Gastrocnemius medialis (tissue), 4 donors: Measurements from ENCODE around the gene ZC3H12C.

ENCODE experiments used
- POLR2A ChIP-seq, 2 donors: fragments of 450-650 bp; IDR thresholded peaks; one replicate each; pipeline ENCODE4 v1.6.1; 2017; ENCODE audit warnings: antibody characterized with exemption in 2 of 2, mild to moderate bottlenecking in 2 of 2, moderate library complexity in 2 of 2
- TF ChIP-seq, protein P1 (sequence below), 5 experiments: fragments of 450-650 bp in 3 of 5; fragments of 200-600 bp in 2 of 5; sonication (generic) in 2 of 5; IDR thresholded peaks in 4 of 5; conservative IDR thresholded peaks in 1 of 5; 1 replicate in 4 of 5; 2 replicates in 1 of 5; pipeline ENCODE4 v1.5.1; 2016 to 2019; ENCODE audit warnings: antibody characterized with exemption in 5 of 5, mild to moderate bottlenecking in 3 of 5, moderate library complexity in 3 of 5

DNA sequence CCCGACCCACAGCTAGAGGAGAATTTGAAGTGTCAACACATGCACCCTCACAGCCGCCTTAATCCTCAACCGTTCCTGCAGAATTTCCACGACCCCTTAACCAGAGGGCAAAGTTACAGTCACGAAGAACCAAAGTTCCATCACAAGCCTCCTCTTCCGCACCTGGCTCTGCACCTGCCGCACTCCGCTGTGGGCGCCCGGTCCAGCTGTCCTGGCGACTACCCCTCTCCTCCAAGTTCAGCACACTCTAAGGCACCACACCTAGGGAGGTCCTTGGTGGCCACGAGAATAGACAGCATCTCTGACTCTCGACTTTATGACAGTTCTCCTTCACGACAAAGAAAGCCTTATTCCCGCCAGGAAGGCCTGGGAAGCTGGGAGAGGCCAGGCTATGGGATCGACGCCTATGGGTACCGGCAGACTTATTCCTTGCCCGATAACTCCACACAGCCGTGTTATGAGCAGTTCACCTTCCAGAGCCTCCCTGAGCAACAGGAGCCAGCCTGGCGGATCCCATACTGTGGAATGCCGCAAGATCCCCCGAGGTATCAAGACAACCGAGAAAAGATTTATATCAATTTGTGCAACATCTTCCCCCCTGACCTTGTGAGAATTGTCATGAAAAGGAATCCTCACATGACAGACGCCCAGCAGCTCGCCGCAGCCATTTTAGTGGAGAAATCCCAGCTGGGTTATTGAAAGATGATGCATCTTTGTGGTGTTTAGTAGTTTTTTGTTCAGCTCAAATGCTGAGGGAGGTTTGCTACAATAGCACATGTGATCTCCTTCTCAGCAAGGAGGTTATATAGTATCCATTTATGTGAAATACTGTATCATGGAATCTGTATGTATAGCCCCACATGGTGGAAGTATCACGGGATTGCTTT is 72.1 kb downstream of the ZC3H12C start:
- TF ChIP-seq, protein P1, sequence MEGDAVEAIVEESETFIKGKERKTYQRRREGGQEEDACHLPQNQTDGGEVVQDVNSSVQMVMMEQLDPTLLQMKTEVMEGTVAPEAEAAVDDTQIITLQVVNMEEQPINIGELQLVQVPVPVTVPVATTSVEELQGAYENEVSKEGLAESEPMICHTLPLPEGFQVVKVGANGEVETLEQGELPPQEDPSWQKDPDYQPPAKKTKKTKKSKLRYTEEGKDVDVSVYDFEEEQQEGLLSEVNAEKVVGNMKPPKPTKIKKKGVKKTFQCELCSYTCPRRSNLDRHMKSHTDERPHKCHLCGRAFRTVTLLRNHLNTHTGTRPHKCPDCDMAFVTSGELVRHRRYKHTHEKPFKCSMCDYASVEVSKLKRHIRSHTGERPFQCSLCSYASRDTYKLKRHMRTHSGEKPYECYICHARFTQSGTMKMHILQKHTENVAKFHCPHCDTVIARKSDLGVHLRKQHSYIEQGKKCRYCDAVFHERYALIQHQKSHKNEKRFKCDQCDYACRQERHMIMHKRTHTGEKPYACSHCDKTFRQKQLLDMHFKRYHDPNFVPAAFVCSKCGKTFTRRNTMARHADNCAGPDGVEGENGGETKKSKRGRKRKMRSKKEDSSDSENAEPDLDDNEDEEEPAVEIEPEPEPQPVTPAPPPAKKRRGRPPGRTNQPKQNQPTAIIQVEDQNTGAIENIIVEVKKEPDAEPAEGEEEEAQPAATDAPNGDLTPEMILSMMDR (IDR thresholded peaks at IDR 0.05 in 4 of 5, conservative IDR thresholded peaks at IDR 0.05 in 1 of 5), result no peak
- no peak for TF ChIP-seq POLR2A (IDR thresholded peaks at IDR 0.05)
